Measurements from ENCODE around the gene MTG2. TPM values are rescaled to one million over a fixed set of nuclear protein-coding genes. Genes with fewer than 3 reads are reported as not detected.

MTG2 gene
- polyA plus RNA-seq, 1 donor from 2014 or later: 36.1 TPM

DNA sequence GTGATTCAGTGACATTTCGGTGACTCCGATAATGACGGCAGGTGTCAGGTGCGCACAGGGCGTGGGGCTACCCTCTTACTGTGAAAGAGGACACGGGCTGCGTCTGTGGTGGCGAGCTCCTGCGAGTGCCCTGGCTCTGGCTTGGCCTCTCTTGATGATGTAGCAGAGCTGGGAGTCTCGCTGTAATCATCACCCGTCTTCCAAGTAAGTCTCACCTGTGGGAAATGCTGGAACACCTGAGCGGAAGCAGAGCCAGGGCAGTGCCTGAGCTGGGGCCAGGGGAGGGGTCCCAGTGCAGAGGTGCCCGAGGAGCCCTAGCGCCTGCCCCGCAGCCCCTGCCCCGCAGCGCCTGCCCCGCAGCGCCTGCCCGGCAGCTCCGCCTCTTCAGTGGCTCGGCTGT lies 60.3 kb downstream of the MTG2 start:
- peaks cover 60% of the 10 kb centered on the region for H3K79me2 ChIP-seq (replicated peaks; ENCODE audit: insufficient read depth, low read length)
- TF ChIP-seq POLR2AphosphoS5 (IDR thresholded peaks at IDR 0.05): no peak
- no peak for TF ChIP-seq EP300 (conservative IDR thresholded peaks at IDR 0.05; ENCODE audit: poor library complexity, severe bottlenecking)
- no peak for TF ChIP-seq SMC3 (conservative IDR thresholded peaks at IDR 0.05; ENCODE audit: poor library complexity)
- no peak for TF ChIP-seq RAD21 (conservative IDR thresholded peaks at IDR 0.05)
- TF ChIP-seq MXI1 (conservative IDR thresholded peaks at IDR 0.05; ENCODE audit: poor library complexity, severe bottlenecking): no peak
- TF ChIP-seq, protein P1, sequence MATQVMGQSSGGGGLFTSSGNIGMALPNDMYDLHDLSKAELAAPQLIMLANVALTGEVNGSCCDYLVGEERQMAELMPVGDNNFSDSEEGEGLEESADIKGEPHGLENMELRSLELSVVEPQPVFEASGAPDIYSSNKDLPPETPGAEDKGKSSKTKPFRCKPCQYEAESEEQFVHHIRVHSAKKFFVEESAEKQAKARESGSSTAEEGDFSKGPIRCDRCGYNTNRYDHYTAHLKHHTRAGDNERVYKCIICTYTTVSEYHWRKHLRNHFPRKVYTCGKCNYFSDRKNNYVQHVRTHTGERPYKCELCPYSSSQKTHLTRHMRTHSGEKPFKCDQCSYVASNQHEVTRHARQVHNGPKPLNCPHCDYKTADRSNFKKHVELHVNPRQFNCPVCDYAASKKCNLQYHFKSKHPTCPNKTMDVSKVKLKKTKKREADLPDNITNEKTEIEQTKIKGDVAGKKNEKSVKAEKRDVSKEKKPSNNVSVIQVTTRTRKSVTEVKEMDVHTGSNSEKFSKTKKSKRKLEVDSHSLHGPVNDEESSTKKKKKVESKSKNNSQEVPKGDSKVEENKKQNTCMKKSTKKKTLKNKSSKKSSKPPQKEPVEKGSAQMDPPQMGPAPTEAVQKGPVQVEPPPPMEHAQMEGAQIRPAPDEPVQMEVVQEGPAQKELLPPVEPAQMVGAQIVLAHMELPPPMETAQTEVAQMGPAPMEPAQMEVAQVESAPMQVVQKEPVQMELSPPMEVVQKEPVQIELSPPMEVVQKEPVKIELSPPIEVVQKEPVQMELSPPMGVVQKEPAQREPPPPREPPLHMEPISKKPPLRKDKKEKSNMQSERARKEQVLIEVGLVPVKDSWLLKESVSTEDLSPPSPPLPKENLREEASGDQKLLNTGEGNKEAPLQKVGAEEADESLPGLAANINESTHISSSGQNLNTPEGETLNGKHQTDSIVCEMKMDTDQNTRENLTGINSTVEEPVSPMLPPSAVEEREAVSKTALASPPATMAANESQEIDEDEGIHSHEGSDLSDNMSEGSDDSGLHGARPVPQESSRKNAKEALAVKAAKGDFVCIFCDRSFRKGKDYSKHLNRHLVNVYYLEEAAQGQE (IDR thresholded peaks at IDR 0.05; ENCODE audit: borderline replicate concordance): no peak
- TF ChIP-seq CTCF (IDR thresholded peaks at IDR 0.05; ENCODE audit: poor library complexity, severe bottlenecking): no peak
- TF ChIP-seq TAF1 (IDR thresholded peaks at IDR 0.05; ENCODE audit: low read depth): no peak
- no peak for TF ChIP-seq EZH2 (IDR thresholded peaks at IDR 0.05; ENCODE audit: borderline replicate concordance, insufficient read depth, low read length, poor library complexity, severe bottlenecking)
- H3K4me2 ChIP-seq (ENCODE audit: low read length): no peak overlapping the region
- H3F3A ChIP-seq (ENCODE audit: insufficient read depth, low read length, poor library complexity, severe bottlenecking): no peaks in the 10 kb centered on the region
- H3K4me3 ChIP-seq (ENCODE audit: low read length): no peak overlapping the region
- H2AFZ ChIP-seq (ENCODE audit: low read depth, low read length): no peak overlapping the region
- no peak overlapping the region for H3K9ac ChIP-seq (ENCODE audit: low read length)
- no peak overlapping the region for H3K27ac ChIP-seq (ENCODE audit: low read length)
- H3K27me3 ChIP-seq (ENCODE audit: insufficient read depth, low read depth, low read length): no peaks in the 10 kb centered on the region
- no peaks in the 10 kb centered on the region for H3K9me2 ChIP-seq (ENCODE audit: insufficient read depth, low read length)
- no peaks in the 10 kb centered on the region for H3K36me3 ChIP-seq (ENCODE audit: insufficient read depth, low read length)
- no peaks in the 10 kb centered on the region for H3K9me3 ChIP-seq (ENCODE audit: low read length)
- no peaks in the 10 kb centered on the region for H4K20me1 ChIP-seq (ENCODE audit: insufficient read depth)

DNA sequence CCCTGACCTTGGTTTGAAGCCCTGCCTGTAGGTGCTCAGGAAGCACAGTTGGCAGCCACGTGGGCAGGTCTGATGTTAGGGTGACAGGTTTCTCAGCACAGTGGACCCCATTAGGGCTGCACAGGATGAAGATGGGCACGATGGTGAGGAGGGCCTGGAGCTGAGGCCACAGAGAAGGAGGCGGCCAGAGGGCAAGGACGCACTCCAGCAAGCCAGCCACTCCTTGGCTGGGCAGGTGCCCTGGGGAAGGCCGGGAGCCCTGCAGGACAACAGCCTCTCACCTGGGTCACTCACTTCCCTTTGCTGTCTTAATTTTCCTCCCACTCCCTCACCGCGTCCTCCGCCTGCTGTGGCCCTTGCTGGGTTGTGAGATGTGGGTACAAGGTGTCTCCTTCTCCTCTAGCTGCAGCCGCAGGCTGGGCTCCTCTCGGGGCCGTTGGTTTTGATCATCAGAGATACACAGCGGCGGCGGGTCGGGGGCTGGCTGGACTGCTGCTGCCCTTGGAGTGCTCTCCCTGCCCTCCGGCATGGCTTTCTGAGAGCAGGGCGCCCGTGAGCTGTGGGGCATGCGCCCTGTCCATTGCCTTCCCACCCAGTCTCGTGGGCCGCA lies 61.2 kb downstream of the MTG2 start:
- H3K4me3 ChIP-seq (ENCODE audit: low read length): no peak overlapping the region
- H3K4me2 ChIP-seq (ENCODE audit: low read length): no peak overlapping the region
- no peak overlapping the region for H3K27ac ChIP-seq (ENCODE audit: low read length)
- H3K36me3 ChIP-seq (ENCODE audit: insufficient read depth, low read length): no peaks in the 10 kb centered on the region
- TF ChIP-seq EZH2 (IDR thresholded peaks at IDR 0.05; ENCODE audit: borderline replicate concordance, insufficient read depth, low read length, poor library complexity, severe bottlenecking): no peak
- TF ChIP-seq POLR2AphosphoS5 (IDR thresholded peaks at IDR 0.05): no peak
- TF ChIP-seq RAD21 (conservative IDR thresholded peaks at IDR 0.05): no peak
- no peaks in the 10 kb centered on the region for H3F3A ChIP-seq (ENCODE audit: insufficient read depth, low read length, poor library complexity, severe bottlenecking)
- H3K9me2 ChIP-seq (ENCODE audit: insufficient read depth, low read length): no peaks in the 10 kb centered on the region
- peaks cover 63% of the 10 kb centered on the region for H3K79me2 ChIP-seq (replicated peaks; ENCODE audit: insufficient read depth, low read length)
- H4K20me1 ChIP-seq (ENCODE audit: insufficient read depth): no peaks in the 10 kb centered on the region
- H2AFZ ChIP-seq (ENCODE audit: low read depth, low read length): no peak overlapping the region
- H3K9ac ChIP-seq (ENCODE audit: low read length): no peak overlapping the region
- no peaks in the 10 kb centered on the region for H3K27me3 ChIP-seq (ENCODE audit: insufficient read depth, low read depth, low read length)
- H3K9me3 ChIP-seq (ENCODE audit: low read length): no peaks in the 10 kb centered on the region

Measured in neural cell (in vitro differentiated cells).